Astrocyte (in vitro differentiated cells and primary cell): ENCODE measurements around the gene ABCA1. TPM values are rescaled to one million over a fixed set of nuclear protein-coding genes. Genes with fewer than 3 reads are reported as not detected.
"Not testable (repeated sequence)": the region's sequence is repeated elsewhere in the genome, so short reads cannot be mapped to it uniquely, and the experiment has no call there.

ENCODE experiments used
- DNase-seq: peaks from one replicate; pipeline ENCODE4 v3.0.0-alpha.2; 2010; ENCODE audit warnings: low read depth
- FAIRE-seq: peaks from 2 replicates; lab custom pipeline; 2011; peaks lifted over from hg19 to GRCh38; lab: Jason Lieb, UNC
- H2AFZ ChIP-seq: 2 replicates; pipeline ENCODE4 v1.6.0; 2012; ENCODE audit warnings: low read depth, low read length, inconsistent platforms
- H3K27ac ChIP-seq: 2 replicates; pipeline ENCODE4 v1.5.1; 2011; ENCODE audit warnings: low read depth, low read length, inconsistent platforms
- H3K27me3 ChIP-seq: 2 replicates; pipeline ENCODE4 v1.6.0; 2011; ENCODE audit warnings: low read length, inconsistent platforms; ENCODE audit not compliant: insufficient read depth
- H3K36me3 ChIP-seq: 2 replicates; pipeline ENCODE4 v1.5.1; 2011; ENCODE audit warnings: low read length, inconsistent platforms; ENCODE audit not compliant: insufficient read depth
- H3K4me1 ChIP-seq: 2 replicates; pipeline ENCODE4 v1.5.1; 2011; ENCODE audit warnings: low read length, inconsistent platforms; ENCODE audit not compliant: insufficient read depth
- H3K4me2 ChIP-seq: 2 replicates; pipeline ENCODE4 v1.6.0; 2012; ENCODE audit warnings: low read length, inconsistent platforms
- H3K4me3 ChIP-seq: 2 replicates; pipeline ENCODE4 v1.5.1; 2011; ENCODE audit warnings: low read depth, mild to moderate bottlenecking, low read length, inconsistent platforms; ENCODE audit not compliant: insufficient read depth
- H3K79me2 ChIP-seq: 2 replicates; pipeline ENCODE4 v1.6.0; 2012; ENCODE audit warnings: mild to moderate bottlenecking, low read length, inconsistent platforms; ENCODE audit not compliant: insufficient read depth
- H3K9ac ChIP-seq: 2 replicates; pipeline ENCODE4 v1.6.0; 2012; ENCODE audit warnings: mild to moderate bottlenecking, low read length, inconsistent platforms
- H3K9me3 ChIP-seq: 2 replicates; pipeline ENCODE4 v1.5.1; 2012; ENCODE audit warnings: low read depth, mild to moderate bottlenecking, low read length, inconsistent platforms; ENCODE audit not compliant: insufficient read depth
- H4K20me1 ChIP-seq: 2 replicates; pipeline ENCODE4 v1.6.0; 2012; ENCODE audit warnings: low read length, inconsistent platforms; ENCODE audit not compliant: insufficient read depth
- H3K27ac Mint-ChIP-seq: one replicate; pipeline ENCODE4 v1.8.0; 2021; ENCODE audit warnings: mild to moderate bottlenecking, mixed read lengths; ENCODE audit not compliant: unreplicated experiment
- H3K27me3 Mint-ChIP-seq: one replicate; pipeline ENCODE4 v1.8.0; 2021; ENCODE audit warnings: low read depth, mixed read lengths; ENCODE audit not compliant: unreplicated experiment
- H3K36me3 Mint-ChIP-seq: one replicate; pipeline ENCODE4 v1.8.0; 2021; ENCODE audit warnings: low read depth, mixed read lengths; ENCODE audit not compliant: unreplicated experiment
- H3K4me1 Mint-ChIP-seq: one replicate; pipeline ENCODE4 v1.8.0; 2021; ENCODE audit warnings: low read depth, mixed read lengths; ENCODE audit not compliant: unreplicated experiment
- H3K4me3 Mint-ChIP-seq: one replicate; pipeline ENCODE4 v1.8.0; 2021; ENCODE audit warnings: mild to moderate bottlenecking, moderate library complexity, mixed read lengths; ENCODE audit not compliant: unreplicated experiment
- H3K9me3 Mint-ChIP-seq: one replicate; pipeline ENCODE4 v1.8.0; 2021; ENCODE audit warnings: mild to moderate bottlenecking, mixed read lengths; ENCODE audit not compliant: unreplicated experiment
- CTCF ChIP-seq: IDR thresholded peaks from 2 replicates; pipeline ENCODE4 v1.5.1; 2011; ENCODE audit warnings: low read depth, mild to moderate bottlenecking, inconsistent platforms, low read length, moderate library complexity; ENCODE audit not compliant: insufficient read depth
- EZH2 ChIP-seq: IDR thresholded peaks from 2 replicates; pipeline ENCODE4 v1.6.1; 2012; ENCODE audit warnings: mild to moderate bottlenecking, low read length, inconsistent platforms; ENCODE audit not compliant: insufficient read depth
- total RNA-seq: library from RNA; stranded (reverse); gene quantifications from 2 replicates; pipeline ENCODE4 v1.2.1, GENCODE V29; 2021

Gene ABCA1
- total RNA-seq, 1 donor from 2014 or later, result 109 TPM

DNA sequence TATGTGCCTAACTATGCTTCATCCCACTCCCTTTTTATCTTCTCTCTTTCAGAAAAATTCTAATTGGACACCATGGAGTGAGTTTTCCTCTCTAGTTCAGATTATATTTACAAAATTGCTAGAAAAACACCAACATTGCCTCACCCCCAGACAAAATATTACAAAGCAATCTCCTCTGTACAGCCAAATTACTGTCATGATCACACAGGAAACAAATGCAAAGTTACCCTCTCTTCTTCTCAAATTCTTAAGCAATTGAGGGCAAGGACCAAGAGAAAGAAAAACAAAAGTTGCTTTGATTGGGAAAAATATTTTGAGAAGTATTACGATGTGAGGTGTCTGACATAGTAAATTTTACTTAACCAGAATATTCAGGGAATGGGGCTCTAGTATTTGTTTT, 30.8 kb upstream of the ABCA1 start:
- Mint-ChIP-seq H3K4me3 (no peak overlapping the region), H3K4me1 (peaks cover 16% of the 10 kb centered on the region), H3K36me3 (no peaks in the 10 kb centered on the region), H3K27ac (no peak overlapping the region), H3K9me3 (no peaks in the 10 kb centered on the region), H3K27me3 (no peaks in the 10 kb centered on the region)
- TF ChIP-seq CTCF, result no peak
- no peak for TF ChIP-seq EZH2
- H3K27me3 ChIP-seq, result no peaks in the 10 kb centered on the region
- no peaks in the 10 kb centered on the region for H3K9me3 ChIP-seq
- no peaks in the 10 kb centered on the region for H3K36me3 ChIP-seq
- H3K9ac ChIP-seq, result no peak overlapping the region
- DNase-seq, result no peak
- no peak overlapping the region for H2AFZ ChIP-seq
- no peak overlapping the region for H3K27ac ChIP-seq
- no peak for FAIRE-seq
- H3K4me2 ChIP-seq, result no peak overlapping the region
- H3K4me1 ChIP-seq, result peaks cover 3% of the 10 kb centered on the region
- H4K20me1 ChIP-seq, result no peaks in the 10 kb centered on the region
- no peak overlapping the region for H3K4me3 ChIP-seq
- no peaks in the 10 kb centered on the region for H3K79me2 ChIP-seq

DNA sequence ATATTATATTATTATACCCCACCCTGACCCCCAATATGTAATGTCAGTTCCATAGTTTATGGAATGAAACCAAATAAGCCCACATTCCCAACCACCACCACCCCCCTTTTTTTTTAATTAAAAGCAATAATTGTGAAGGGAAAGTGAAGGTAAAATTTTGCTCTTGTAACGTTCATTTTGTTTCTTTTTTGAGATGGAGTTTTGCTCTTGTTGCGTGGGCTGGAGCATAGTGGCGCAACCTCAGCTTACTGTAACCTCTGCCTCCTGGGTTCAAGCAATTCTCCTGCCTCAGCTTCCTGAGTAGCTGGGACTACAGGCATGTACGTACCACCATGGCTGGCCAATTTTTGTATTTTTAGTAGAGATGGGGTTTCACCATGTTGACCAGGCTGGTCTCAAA, 30.1 kb upstream of the ABCA1 start:
- not testable (repeated sequence) for H3K4me3 ChIP-seq, H3K27me3 Mint-ChIP-seq, H3K4me2 ChIP-seq, H3K79me2 ChIP-seq, H3K4me3 Mint-ChIP-seq, DNase-seq, H3K36me3 Mint-ChIP-seq, H2AFZ ChIP-seq, H3K4me1 ChIP-seq, H3K27ac Mint-ChIP-seq, H3K9me3 Mint-ChIP-seq, H3K36me3 ChIP-seq, H3K27me3 ChIP-seq, FAIRE-seq, H3K9ac ChIP-seq, H3K9me3 ChIP-seq, H3K27ac ChIP-seq, H4K20me1 ChIP-seq
- H3K4me1 Mint-ChIP-seq, result peaks cover 19% of the 10 kb centered on the region

DNA sequence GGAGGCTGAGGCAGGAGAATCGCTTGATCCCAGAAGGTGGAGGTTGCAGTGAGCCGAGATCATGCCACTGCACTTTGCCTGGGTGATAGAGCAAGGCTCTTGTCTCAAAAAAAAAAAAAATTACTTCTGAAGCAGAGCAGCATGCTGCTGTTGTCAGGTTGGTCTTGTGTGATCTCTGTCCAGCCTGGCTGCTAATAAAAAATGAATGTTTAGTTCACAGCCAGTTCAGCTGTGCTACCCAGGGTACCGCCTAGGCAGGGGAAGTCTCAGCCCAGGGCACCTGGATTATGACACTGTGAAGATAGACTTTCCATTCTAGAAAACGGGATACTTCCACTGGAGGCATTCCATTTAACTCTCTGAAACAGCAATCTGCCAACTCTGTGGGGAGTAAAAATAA, 23.5 kb upstream of the ABCA1 start:
- Histone ChIP-seq H3K79me2 (no peaks in the 10 kb centered on the region), H3K9ac (no peak overlapping the region), H3K36me3 (no peaks in the 10 kb centered on the region), H2AFZ (no peak overlapping the region), H3K9me3 (no peaks in the 10 kb centered on the region), H3K4me3 (no peak overlapping the region), H3K27ac (no peak overlapping the region), H3K27me3 (no peaks in the 10 kb centered on the region), H3K4me2 (no peak overlapping the region), H4K20me1 (no peaks in the 10 kb centered on the region), H3K4me1 (no peaks in the 10 kb centered on the region)
- TF ChIP-seq CTCF (no peak), EZH2 (no peak)
- DNase-seq (no peak), FAIRE-seq (no peak)
- Mint-ChIP-seq H3K27me3 (no peaks in the 10 kb centered on the region), H3K4me3 (no peak overlapping the region), H3K27ac (no peak overlapping the region), H3K9me3 (no peaks in the 10 kb centered on the region), H3K4me1 (peaks cover 11% of the 10 kb centered on the region), H3K36me3 (no peaks in the 10 kb centered on the region)
